DMS53 treated with DMSO at 0.1 percent for 48 hours (cell line): Measurements from ENCODE around the gene ZBTB20.

Source experiments
- DNase-seq: peaks from one replicate; lab custom pipeline; 2025; ENCODE audit not compliant: unreplicated experiment; lab: John Stamatoyannopoulos, UW

The ZBTB20 gene

DNA sequence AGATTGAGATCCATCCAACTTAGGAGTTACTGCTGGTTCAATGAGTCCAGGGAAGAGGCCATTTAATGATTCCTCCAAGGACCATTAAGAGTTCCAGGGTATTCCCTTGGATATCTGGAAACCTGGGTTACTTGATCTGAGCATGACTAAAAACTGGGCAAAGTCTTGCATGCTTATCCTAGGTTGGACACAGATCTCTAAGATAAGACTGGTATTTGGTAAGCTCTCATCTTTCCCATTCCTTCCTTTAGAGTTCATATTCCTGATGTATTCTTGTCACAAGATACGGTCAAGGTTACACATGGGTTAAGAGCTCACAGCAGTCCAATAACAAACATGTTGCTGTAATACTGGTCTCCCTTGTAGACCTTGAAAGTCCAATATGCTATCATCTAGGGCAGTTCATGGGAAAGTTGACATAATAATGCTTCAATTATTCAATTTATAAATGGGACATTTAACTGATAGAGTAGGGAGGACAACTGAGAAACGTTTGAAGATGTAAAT, 551.5 kb downstream of the ZBTB20 start:
- no peak for DNase-seq

DNA sequence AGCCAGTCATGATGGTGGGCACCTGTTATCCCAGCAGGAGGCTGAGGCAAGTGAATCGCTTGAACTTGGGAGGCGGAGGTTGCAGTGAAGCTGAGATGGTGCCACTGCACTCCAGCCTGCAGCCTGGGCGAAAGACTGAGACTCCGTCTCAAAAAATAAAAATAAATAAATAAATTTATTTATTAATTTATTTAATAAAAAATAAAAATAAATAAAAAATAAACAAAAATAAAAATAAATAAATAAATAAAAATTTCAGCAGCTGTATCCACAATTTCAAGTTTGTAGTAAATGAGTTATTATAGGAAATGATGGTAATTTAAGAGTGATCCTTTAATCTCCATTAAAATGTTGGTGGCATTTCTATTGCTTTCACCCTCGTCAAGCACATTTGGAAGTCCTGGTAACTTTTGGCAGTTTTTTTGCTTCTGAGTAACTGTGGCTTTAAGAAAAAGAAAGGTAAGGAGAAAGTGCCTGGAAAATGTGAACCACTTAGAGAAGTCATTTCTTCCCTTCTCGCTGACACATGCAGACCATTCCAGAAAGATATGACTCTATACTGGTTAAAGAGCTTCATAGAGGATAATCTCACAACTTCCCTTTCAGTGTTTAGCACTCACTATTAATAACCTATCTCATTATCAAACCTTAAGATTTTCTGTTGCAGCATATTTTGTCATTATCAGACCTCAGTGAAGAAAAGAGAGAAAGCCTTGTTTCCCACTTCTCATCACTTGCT, 556.6 kb downstream of the ZBTB20 start:
- DNase-seq = no peak

DNA sequence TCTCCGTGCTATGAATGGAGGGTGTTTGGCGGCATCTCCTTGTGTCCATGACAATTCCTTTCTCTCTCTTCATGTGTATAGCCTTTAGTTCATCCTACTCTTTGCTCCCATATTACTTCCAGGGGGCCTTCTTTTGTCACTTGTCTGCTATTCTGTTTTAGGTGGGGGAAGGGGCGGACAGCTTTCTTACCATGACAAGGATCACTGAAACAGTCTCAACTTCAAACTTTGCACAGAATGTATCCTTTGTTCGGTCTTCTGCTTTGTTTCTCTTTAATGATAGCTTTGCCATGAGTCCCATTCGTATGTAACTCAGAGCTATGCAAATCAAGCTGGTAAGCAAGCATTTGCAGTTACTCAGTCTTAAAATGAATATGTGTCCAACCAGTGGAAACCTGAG, 559.1 kb downstream of the ZBTB20 start:
- DNase-seq = no peak

GRCh38 chr3:114586119-114586518, 561.0 kb downstream of the ZBTB20 start:
- DNase-seq = peak; percentile 1

- no peak for DNase-seq
Measured at GRCh38 chr3:114585687-114586086, 561.4 kb downstream of the ZBTB20 start.

- DNase-seq = no peak
Measured at GRCh38 chr3:114584734-114585371, 562.2 kb downstream of the ZBTB20 start.

DNA sequence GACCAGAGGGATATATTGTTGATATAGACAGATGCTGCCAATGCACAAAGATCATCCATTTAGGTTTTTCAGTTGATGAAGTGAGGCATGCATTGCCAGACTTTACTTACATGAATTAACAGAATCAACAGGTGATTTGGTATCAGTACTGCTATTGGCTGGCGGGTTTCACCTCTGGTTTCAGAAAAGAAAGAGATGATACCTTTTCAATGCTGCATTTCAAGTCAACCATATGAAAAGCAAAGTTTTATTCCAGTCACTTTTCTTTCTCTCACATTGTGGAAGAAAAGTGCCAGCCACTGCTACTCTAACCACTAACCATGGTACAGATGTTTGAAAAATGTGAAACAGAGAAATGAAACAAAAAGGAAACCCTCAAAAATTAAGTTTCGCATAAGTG, 564.2 kb downstream of the ZBTB20 start:
- DNase-seq = no peak

DNA sequence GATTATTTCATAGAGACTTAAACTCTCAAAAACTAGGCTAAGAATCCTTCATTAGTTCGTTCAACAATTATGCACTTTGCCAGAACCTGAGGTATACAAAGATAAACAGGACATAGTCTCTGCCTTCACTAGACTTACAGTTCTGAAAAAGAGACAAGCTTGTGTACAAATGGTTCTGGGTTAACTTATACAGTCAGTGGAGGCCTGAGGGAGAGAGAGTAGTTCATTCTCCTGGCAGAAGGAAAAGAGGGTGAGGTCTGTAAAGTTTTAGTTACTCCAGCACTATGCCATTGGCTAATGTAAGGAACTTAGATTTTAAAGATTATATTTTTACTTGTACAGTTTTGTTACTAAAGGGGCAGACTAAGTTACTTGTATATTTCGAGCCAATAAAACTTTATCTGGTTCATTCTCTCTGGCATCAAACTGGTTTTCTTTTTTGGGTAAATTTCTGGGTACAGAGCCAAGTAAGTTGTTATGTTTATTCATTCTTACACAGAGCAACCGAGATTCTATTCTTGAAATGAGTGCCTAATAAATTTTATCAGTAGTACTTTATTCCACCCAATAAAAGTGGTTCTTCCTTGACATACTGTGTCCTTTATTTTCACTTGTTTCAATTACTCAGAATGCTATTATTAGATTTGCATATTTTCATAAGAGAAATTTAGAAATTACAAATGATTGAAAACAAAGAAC, 574.6 kb downstream of the ZBTB20 start:
- no peak for DNase-seq

GRCh38 chr3:114571363-114571762, 575.7 kb downstream of the ZBTB20 start:
- DNase-seq = no peak

GRCh38 chr3:114569186-114569585, 577.9 kb downstream of the ZBTB20 start:
- DNase-seq = no peak

- DNase-seq = no peak
Measured at GRCh38 chr3:114567771-114568170, 579.3 kb downstream of the ZBTB20 start.

GRCh38 chr3:114566767-114567166, 580.3 kb downstream of the ZBTB20 start:
- DNase-seq = no peak

DNA sequence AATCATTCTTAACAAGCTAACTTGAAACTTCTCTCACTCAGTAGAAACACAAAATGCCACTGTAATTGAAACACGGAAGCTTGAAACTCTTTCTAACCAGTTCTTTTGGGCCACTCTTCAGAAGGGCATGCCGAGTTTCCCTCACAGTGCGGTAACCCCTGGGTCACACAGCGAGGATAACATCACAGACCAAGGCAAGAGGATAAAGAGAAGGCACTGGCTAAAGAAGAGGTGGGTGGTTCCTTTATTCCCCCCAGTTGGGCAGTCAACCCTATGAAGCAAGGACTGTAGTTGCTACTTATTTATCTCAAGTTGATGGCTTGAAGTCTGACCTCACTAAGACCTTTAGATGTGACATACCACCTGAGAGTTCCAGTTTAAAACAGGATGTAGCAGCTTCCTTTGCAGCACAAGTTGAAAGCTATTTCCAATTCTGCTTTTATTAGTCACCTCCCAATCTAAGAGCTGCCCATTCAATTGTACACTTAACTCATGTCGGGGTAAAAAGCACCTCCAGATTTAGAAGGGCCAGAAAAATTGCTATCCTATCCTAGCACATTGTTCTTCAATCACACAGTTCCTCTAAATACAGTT, 580.8 kb downstream of the ZBTB20 start:
- no peak for DNase-seq

- no peak for DNase-seq
Measured at GRCh38 chr3:114565216-114565615, 581.9 kb downstream of the ZBTB20 start.

GRCh38 chr3:114563720-114564119, 583.4 kb downstream of the ZBTB20 start:
- DNase-seq = no peak

DNA sequence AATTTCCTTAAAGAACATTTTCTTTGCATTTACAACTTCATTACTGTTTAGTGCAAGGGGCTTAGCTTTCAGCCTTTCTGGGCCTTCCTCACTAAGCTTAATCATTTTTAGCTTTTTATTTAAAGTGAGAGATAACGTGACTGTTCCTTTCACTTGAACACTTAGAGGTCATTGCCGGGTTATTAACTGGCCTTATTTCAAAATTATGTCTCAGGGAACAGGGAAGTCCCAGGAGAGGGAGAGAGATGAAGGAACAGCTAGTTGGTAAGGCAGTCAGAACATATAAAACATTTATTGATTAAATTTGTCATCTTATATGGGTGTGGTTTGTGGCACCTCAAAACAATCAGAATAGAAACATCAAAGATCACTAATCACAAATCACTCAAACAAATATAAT, 584.5 kb downstream of the ZBTB20 start:
- DNase-seq = no peak

DNA sequence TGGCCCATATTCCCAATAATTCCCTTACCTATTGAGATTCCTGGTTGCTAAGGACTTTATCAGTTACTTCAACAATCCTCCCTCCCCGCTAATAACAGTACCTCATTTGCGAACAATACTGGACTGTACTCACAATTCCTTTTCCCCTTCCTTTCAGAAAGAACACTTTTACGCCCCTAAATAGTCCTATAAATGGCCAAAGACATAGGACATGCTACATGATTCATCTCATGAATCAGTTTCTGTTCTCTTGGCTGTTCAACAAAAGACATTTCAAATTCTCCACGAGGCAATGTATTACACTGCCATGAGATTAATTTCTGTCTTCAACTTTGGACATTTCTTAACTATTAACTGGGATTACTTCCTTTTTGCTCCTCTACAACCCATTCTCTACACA, 588.8 kb downstream of the ZBTB20 start:
- DNase-seq = no peak

DNA sequence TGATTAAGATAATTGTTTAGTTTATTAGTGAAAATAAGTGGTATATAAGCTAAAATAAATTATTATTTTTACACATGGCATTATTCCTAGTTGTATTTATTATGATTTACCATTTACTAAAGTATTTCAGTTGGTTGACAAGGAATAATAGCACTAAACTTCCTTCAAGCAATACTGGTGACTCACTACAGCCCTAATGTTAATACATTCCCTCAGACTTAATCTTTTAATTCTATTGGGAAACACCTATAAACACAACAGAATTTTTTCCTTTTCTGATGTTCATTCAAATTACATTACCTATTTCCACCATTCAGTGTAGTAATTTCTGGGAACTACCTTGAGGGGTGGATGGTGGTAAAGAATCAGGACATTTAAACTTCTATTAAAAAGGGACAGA, 589.3 kb downstream of the ZBTB20 start:
- no peak for DNase-seq

GRCh38 chr3:114556657-114557213, 590.4 kb downstream of the ZBTB20 start:
- no peak for DNase-seq

DNA sequence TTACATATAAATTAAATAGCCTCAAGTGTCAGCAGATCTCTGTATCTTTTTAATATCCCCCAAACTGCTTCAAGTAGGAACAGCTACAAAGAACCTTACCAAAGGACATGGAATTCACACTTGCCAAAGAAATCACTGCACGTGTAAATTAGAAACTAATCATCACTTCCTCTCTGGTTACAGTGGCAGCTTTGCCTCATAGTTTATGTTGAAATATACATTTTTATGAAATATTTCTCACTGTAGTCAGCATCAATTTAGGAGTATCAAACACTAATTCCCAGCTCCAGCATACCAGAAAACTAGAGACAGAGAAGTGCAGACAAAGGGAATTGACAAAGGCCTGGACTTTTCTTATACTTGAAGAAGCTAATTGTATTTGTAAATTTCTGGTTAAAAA, 592.4 kb downstream of the ZBTB20 start:
- no peak for DNase-seq

GRCh38 chr3:114553949-114554593, 593.0 kb downstream of the ZBTB20 start:
- no peak for DNase-seq
